ENCODE measurements around the gene TRAPPC12.

The TRAPPC12 gene

GRCh38 chr2:3483227-3483985 is 103.9 kb downstream of the TRAPPC12 start:
- peak; percentile 20; the same call in 2 of the 3 replicates for ATAC-seq (ENCODE audit: low read depth)
- no peaks in the 10 kb centered on the region for H3K36me3 ChIP-seq (ENCODE audit: low read depth)
- H3K27ac ChIP-seq (ENCODE audit: poor library complexity, severe bottlenecking) = no peak overlapping the region
- H3K9me3 ChIP-seq (ENCODE audit: severe bottlenecking) = no peaks in the 10 kb centered on the region
- no peak for DNase-seq (ENCODE audit: low spot score)
- H3K4me1 ChIP-seq (ENCODE audit: insufficient read depth, poor library complexity, severe bottlenecking) = no peaks in the 10 kb centered on the region
- H3K4me3 ChIP-seq (ENCODE audit: severe bottlenecking) = no peak overlapping the region
- no peak for TF ChIP-seq CTCF (IDR thresholded peaks at IDR 0.05; ENCODE audit: poor library complexity, severe bottlenecking)
- no peaks in the 10 kb centered on the region for H3K27me3 ChIP-seq (ENCODE audit: insufficient read depth, poor library complexity, severe bottlenecking)

- ATAC-seq (ENCODE audit: low read depth) = no peak
- H3K27me3 ChIP-seq (ENCODE audit: insufficient read depth, poor library complexity, severe bottlenecking) = no peaks in the 10 kb centered on the region
- H3K27ac ChIP-seq (ENCODE audit: poor library complexity, severe bottlenecking) = no peak overlapping the region
- H3K9me3 ChIP-seq (ENCODE audit: severe bottlenecking) = no peaks in the 10 kb centered on the region
- H3K36me3 ChIP-seq (ENCODE audit: low read depth) = no peaks in the 10 kb centered on the region
- TF ChIP-seq CTCF (IDR thresholded peaks at IDR 0.05; ENCODE audit: poor library complexity, severe bottlenecking) = no peak
- no peak for DNase-seq (ENCODE audit: low spot score)
- no peak overlapping the region for H3K4me3 ChIP-seq (ENCODE audit: severe bottlenecking)
- H3K4me1 ChIP-seq (ENCODE audit: insufficient read depth, poor library complexity, severe bottlenecking) = no peaks in the 10 kb centered on the region
Observed at GRCh38 chr2:3483986-3484960, 104.8 kb downstream of the TRAPPC12 start.

GRCh38 chr2:3485166-3485565 is 105.7 kb downstream of the TRAPPC12 start:
- no peak overlapping the region for H3K27ac ChIP-seq (ENCODE audit: poor library complexity, severe bottlenecking)
- no peak for ATAC-seq (ENCODE audit: low read depth)
- H3K9me3 ChIP-seq (ENCODE audit: severe bottlenecking) = no peaks in the 10 kb centered on the region
- H3K4me1 ChIP-seq (ENCODE audit: insufficient read depth, poor library complexity, severe bottlenecking) = no peaks in the 10 kb centered on the region
- H3K4me3 ChIP-seq (ENCODE audit: severe bottlenecking) = no peak overlapping the region
- H3K36me3 ChIP-seq (ENCODE audit: low read depth) = no peaks in the 10 kb centered on the region
- no peak for TF ChIP-seq CTCF (IDR thresholded peaks at IDR 0.05; ENCODE audit: poor library complexity, severe bottlenecking)
- no peak for DNase-seq (ENCODE audit: low spot score)
- no peaks in the 10 kb centered on the region for H3K27me3 ChIP-seq (ENCODE audit: insufficient read depth, poor library complexity, severe bottlenecking)

GRCh38 chr2:3486047-3487027 is 106.8 kb downstream of the TRAPPC12 start:
- no peaks in the 10 kb centered on the region for H3K4me1 ChIP-seq (ENCODE audit: insufficient read depth, poor library complexity, severe bottlenecking)
- no peak for TF ChIP-seq CTCF (IDR thresholded peaks at IDR 0.05; ENCODE audit: poor library complexity, severe bottlenecking)
- no peak for DNase-seq (ENCODE audit: low spot score)
- H3K27me3 ChIP-seq (ENCODE audit: insufficient read depth, poor library complexity, severe bottlenecking) = no peaks in the 10 kb centered on the region
- no peaks in the 10 kb centered on the region for H3K9me3 ChIP-seq (ENCODE audit: severe bottlenecking)
- no peaks in the 10 kb centered on the region for H3K36me3 ChIP-seq (ENCODE audit: low read depth)
- no peak overlapping the region for H3K4me3 ChIP-seq (ENCODE audit: severe bottlenecking)
- no peak overlapping the region for H3K27ac ChIP-seq (ENCODE audit: poor library complexity, severe bottlenecking)
- ATAC-seq (ENCODE audit: low read depth) = no peak
